ENCODE measurements around the gene VOPP1. TPM values are rescaled to one million over a fixed set of nuclear protein-coding genes. Genes with fewer than 3 reads are reported as not detected.
"Not testable (repeated sequence)": the region's sequence is repeated elsewhere in the genome, so short reads cannot be mapped to it uniquely, and the experiment has no call there.

Gene VOPP1
- total RNA-seq, 1 donor from 2014 or later, result 94.1 TPM

GRCh38 chr7:55490099-55490498, 82.2 kb downstream of the VOPP1 start:
- no peak for DNase-seq (ENCODE audit: low read depth in 2 of 2)

- no peak for DNase-seq (ENCODE audit: low read depth in 2 of 2)
Observed at GRCh38 chr7:55489552-55489951, 82.8 kb downstream of the VOPP1 start.

- no peak for DNase-seq (ENCODE audit: low read depth in 2 of 2)
Observed at GRCh38 chr7:55488804-55489340, 83.4 kb downstream of the VOPP1 start.

- no peak for DNase-seq (ENCODE audit: low read depth in 2 of 2)
Observed at GRCh38 chr7:55488216-55488615, 84.1 kb downstream of the VOPP1 start.

GRCh38 chr7:55486991-55487390, 85.3 kb downstream of the VOPP1 start:
- DNase-seq (ENCODE audit: low read depth in 2 of 2), result no peak

- no peak for DNase-seq (ENCODE audit: low read depth in 2 of 2)
Observed at GRCh38 chr7:55486192-55486590, 86.1 kb downstream of the VOPP1 start.

- DNase-seq (ENCODE audit: low read depth in 2 of 2), result no peak
Observed at GRCh38 chr7:55485501-55486191, 86.7 kb downstream of the VOPP1 start.

- no peak for DNase-seq (ENCODE audit: low read depth in 2 of 2)
Observed at GRCh38 chr7:55484834-55485233, 87.5 kb downstream of the VOPP1 start.

- no peak for DNase-seq (ENCODE audit: low read depth in 2 of 2)
Observed at GRCh38 chr7:55484241-55484640, 88.1 kb downstream of the VOPP1 start.

- no peak for DNase-seq (ENCODE audit: low read depth in 2 of 2)
Observed at GRCh38 chr7:55483046-55483445, 89.3 kb downstream of the VOPP1 start.

GRCh38 chr7:55481155-55481554, 91.1 kb downstream of the VOPP1 start:
- no peak for DNase-seq (ENCODE audit: low read depth in 2 of 2)

GRCh38 chr7:55478700-55479099, 93.6 kb downstream of the VOPP1 start:
- no peak for DNase-seq (ENCODE audit: low read depth in 2 of 2)

- DNase-seq (ENCODE audit: low read depth in 2 of 2), result no peak
Observed at GRCh38 chr7:55477781-55478374, 94.4 kb downstream of the VOPP1 start.

- DNase-seq (ENCODE audit: low read depth in 2 of 2), result no peak
Observed at GRCh38 chr7:55476852-55477780, 95.2 kb downstream of the VOPP1 start.

- DNase-seq (ENCODE audit: low read depth in 2 of 2), result no peak
Observed at GRCh38 chr7:55475855-55476803, 96.2 kb downstream of the VOPP1 start.

- no peak for DNase-seq (ENCODE audit: low read depth in 2 of 2)
Observed at GRCh38 chr7:55474944-55475854, 97.1 kb downstream of the VOPP1 start.

GRCh38 chr7:55473932-55474331, 98.4 kb downstream of the VOPP1 start:
- no peak for DNase-seq (ENCODE audit: low read depth in 2 of 2)

- no peak for DNase-seq (ENCODE audit: low read depth in 2 of 2)
Observed at GRCh38 chr7:55472928-55473725, 99.2 kb downstream of the VOPP1 start.

GRCh38 chr7:55472406-55472805, 99.9 kb downstream of the VOPP1 start:
- DNase-seq (ENCODE audit: low read depth in 2 of 2), result not testable (repeated sequence)

Measured in dermis microvascular lymphatic vessel endothelial cell (primary cell).